Cardiac septum (tissue), 1 donor: ENCODE measurements around the gene FBXW9. TPM values are rescaled to one million over a fixed set of nuclear protein-coding genes. Genes with fewer than 3 reads are reported as not detected.
"Not testable (repeated sequence)": the region's sequence is repeated elsewhere in the genome, so short reads cannot be mapped to it uniquely, and the experiment has no call there.

Source experiments
- DNase-seq: peaks from one replicate; pipeline ENCODE4 v3.0.0-alpha.2; 2020; ENCODE audit warnings: low spot score
- intact Hi-C: fragments of 100-400 bp; cut with DNase I; formaldehyde crosslinking; loops from one replicate; pipeline ENCODE4 v1.14.0; 2022
- total RNA-seq: library from RNA; stranded (reverse); fragmentation: NEBNext Ultra II Directional; extraction: Animal tissue kit (Norgen Biotek cat#: 25700); gene quantifications from one replicate; pipeline ENCODE4 v1.2.1, GENCODE V29; 2021
- donor health status: DM: no; HTN: no; CAD: no.

Gene FBXW9
- total RNA-seq, 1 donor from 2014 or later: 2.2 TPM

- intact Hi-C loops: no loop called here
- DNase-seq: no peak
Measured at GRCh38 chr19:12689581-12690216, 6.7 kb downstream of the FBXW9 start.

- no peak for DNase-seq
- intact Hi-C loops: no loop called here
Measured at GRCh38 chr19:12689012-12689411, 7.4 kb downstream of the FBXW9 start.

GRCh38 chr19:12687496-12688196, 8.8 kb downstream of the FBXW9 start, which contains the start of gene GNG14:
Gene GNG14 (plus strand): TSS chr19:12687998. CDS start chr19:12688049, 51 bp downstream.
- no peak for DNase-seq
- intact Hi-C loops: no loop called here

DNA sequence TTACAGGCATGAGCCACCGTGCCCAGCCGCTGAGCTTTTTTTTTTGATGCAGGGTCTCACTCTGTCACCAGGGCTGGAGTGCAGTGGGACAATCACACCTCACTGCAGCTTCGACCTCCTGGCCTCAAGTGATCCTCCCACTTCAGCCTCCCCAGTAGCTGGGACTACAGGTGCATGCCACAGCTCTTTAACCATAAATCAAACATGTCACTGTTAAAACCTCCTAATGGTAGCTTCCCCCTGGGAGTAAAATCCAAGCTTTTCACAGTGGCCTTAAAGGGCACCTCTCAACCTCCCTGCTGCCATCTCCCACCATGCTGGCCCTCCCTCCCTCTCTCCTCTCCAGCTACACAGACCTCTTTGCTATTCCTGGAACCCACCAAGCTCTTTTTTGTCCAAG, 10.6 kb downstream of the FBXW9 start:
- DNase-seq: no peak
- intact Hi-C loops: no loop called here

DNA sequence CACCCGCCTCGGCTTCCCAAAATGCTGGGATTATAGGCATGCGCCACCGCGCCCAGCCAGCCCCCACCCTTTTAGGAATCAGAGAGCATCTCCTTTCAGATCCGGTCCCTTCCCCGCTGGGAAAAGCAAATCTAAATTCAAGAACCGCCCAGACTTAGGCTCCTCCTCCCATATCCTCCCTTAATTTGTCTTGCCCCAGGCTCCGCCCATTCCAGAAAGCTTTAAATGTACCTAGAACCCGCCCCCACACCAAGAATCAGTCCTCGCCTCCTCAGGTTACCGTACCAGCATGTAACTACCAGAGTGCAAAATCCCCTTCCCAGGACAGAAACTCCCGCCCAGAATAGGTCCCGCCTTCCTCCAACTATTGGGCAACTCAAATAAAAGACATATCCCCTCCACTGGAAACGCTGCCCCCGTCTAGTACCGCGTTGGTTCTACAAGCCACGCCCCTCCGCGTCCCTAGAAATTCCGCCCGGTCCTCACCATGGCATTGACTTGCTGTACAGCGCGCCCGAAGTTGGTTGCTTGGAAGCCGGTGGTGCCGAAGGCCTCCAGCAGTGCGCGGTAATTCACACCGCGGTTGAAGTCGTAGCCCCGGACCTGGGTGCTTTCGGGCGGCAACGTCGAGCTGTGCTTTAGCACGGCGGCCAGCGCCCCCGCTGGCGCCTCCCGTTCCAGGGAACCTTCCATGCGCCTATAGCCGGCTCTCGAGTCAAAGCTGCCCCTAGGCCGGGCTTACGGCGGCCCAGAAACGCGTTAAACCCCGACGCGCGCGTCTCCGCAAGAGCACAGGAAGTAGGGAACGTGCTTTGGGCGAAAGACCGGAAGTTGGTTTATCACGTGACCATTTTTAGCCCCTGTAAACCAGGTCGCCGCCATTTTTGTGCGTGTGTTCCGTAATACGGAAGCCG, 15.1 kb downstream of the FBXW9 start, which contains the start of gene DHPS:
Gene DHPS, minus strand, starts transcription at position 807 of the 914 bp plus-strand sequence. Its CDS starts 114 bp downstream, at position 693.
- peak; percentile 95 for DNase-seq
- intact Hi-C loops: loop anchor here (1.0 to 5.0 kb wide), 2 partner anchors 12 to 121 kb away; partner anchors contain the start of genes PRDX2 and THSD8

- DNase-seq: no peak
- intact Hi-C loops: loop anchor here (5.0 kb wide), 1 partner anchor 122 kb away; the partner anchor contains the start of genes PRDX2 and THSD8
Measured at GRCh38 chr19:12680034-12680433, 16.4 kb downstream of the FBXW9 start.

DNA sequence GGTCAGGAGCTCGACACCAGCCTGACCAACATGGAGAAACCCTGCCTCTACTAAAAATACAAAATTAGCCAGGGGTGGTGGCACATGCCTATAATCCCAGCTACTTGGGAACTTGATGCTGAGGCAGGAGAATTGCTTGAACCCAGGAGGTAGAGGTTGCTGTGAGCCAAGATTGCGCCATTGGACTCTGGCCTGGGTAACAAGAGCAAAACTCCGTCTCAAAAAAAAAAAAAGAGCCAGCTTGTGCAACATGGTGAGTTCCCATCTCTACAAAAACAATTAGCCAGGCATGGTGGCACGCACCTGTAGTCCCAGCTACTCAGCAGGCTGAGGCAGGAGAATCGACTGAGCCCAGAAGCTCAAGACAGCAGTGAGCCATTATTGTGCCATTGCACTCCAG, 18.4 kb downstream of the FBXW9 start:
- not testable (repeated sequence) for DNase-seq
- intact Hi-C loops: loop anchor here (10.0 kb wide), 1 partner anchor 167 kb away; no protein-coding TSS in a partner anchor

DNA sequence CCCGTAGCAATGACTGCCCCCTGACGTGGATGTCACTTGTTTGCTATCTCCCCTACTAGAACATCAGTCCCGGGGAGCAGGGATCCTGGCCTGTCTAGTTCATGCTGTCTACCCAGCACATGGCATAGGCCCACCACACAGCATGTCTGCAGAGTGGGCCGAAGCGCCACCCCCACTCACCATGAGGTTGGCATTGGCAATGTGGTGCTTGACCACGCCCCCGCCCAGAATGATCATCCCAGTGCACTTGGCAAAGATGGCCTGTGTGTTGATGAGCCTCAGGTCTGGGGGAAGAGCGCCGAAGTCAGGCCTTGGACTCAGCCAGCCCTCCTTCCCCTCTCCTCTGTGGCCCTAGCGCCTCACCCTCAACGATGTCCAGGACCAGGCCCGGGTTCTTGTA, 19.5 kb downstream of the FBXW9 start:
- intact Hi-C loops: loop anchor here (10.0 kb wide), 1 partner anchor 168 kb away; no protein-coding TSS in a partner anchor
- no peak for DNase-seq

- intact Hi-C loops: loop anchor here (10.0 kb wide), 1 partner anchor 168 kb away; no protein-coding TSS in a partner anchor
- DNase-seq: peak; percentile 92
Measured at GRCh38 chr19:12676384-12676792, 20.0 kb downstream of the FBXW9 start.

DNA sequence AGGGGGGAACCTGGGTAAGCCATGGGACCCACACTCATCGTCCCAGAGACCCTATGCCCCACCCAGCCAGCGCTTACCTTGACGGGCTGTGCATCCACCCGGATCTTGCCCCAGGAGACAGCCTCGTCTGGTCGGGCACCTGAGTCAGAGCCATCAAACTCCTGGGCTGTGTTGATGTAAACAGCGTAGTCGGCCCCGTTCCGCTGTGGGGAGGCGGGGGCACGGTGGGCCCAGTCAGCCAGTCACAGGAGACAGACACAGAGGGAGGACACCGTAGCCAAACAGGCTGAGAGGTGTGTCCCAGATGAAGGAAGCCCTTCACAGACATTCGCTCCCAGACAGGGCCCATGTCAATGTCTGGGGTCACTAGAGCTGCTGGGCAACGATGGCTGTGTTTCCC, 20.5 kb downstream of the FBXW9 start:
- no peak for DNase-seq
- intact Hi-C loops: loop anchor here (10.0 kb wide), 1 partner anchor 169 kb away; no protein-coding TSS in a partner anchor

DNA sequence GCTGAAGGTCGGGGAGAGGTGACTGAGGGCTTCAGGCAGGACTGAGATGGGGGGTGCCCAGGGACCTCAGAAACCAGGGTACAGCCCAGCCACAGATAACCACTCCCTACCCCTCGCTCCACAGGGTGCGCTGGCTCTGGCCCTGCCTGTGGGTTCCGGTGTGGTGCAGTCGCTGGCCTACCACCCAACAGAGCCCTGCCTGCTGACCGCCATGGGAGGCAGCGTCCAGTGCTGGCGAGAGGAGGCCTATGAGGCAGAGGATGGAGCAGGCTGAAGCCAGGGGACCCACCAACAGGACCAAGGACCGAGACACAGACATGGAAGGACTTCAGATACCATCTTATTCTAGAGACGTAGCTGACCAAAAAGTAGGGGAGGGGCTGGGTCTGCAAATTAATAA, 21.0 kb downstream of the FBXW9 start:
- intact Hi-C loops: loop anchor here (10.0 kb wide), 1 partner anchor 169 kb away; no protein-coding TSS in a partner anchor
- DNase-seq: no peak

- no peak for DNase-seq
- intact Hi-C loops: loop anchor here (10.0 kb wide), 1 partner anchor 172 kb away; no protein-coding TSS in a partner anchor
Measured at GRCh38 chr19:12672744-12673143, 23.7 kb downstream of the FBXW9 start.

GRCh38 chr19:12670159-12670928, 26.1 kb downstream of the FBXW9 start:
- DNase-seq: no peak
- intact Hi-C loops: loop anchor here (10.0 kb wide), 1 partner anchor 174 kb away; no protein-coding TSS in a partner anchor

DNA sequence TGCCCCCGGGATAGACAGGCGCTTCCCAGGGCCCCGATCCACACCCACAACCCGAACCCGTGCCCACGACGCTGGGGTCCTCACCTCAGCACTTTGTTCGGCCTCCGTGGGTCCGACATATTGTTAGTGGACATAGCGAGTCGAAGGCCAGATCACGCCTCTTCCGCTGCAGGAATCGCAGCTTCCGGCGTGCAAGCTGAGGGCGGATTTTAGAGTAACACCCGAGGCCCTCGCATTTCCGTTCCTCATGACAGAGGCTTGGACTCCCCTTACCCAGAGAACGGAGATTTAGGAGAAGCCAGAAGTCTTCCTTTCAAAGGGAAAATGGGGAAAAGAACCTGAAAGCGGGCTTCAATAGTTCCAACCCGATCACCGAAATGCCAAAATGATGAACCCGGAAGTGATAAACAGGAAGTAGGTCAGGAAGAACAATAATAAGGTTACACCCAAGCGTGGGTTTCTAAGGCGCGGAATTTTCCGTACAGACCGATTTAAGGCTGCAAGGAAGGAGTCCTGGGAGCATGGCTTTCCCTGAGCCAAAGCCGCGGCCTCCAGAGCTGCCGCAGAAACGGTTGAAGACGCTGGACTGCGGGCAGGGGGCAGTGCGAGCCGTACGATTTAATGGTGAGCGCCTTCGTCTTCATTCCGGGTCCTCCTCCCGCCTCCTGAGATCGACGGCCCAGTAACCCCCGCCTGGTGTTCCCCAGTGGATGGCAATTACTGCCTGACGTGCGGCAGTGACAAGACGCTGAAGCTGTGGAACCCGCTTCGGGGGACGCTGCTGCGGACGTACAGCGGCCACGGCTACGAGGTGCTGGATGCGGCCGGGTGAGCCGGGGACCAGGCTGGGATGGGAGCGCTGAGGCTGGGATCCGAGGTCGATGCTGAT, 26.9 kb downstream of the FBXW9 start:
- intact Hi-C loops: loop anchor here (1.0 to 10.0 kb wide), 3 partner anchors 12 to 175 kb away; partner anchors contain the start of gene DHPS
- peak; percentile 93 for DNase-seq

GRCh38 chr19:12668932-12669269, 27.5 kb downstream of the FBXW9 start:
- intact Hi-C loops: loop anchor here (1.0 to 5.0 kb wide), 2 partner anchors 12 to 107 kb away; partner anchors contain the start of gene DHPS
- no peak for DNase-seq

DNA sequence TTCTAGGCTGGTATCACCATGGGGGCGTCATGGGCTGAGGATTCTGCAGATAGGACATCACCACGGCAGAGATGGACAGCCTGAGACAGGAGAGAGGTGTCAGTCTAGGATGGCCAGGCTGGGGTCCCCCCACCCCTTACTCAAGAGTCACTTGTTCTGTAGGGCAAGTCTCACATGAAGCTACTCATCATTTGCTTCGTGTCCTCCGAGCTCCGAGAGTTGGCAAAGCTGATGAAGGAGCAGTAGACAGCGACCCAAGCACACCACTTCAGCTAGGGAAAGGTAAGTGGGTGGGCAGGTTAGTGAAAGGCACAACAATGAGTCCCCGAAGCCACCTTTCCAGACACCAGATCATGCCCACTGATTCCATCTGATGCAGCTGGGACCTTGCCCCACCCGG, 28.1 kb downstream of the FBXW9 start:
- intact Hi-C loops: loop anchor here (5.0 kb wide), 1 partner anchor 106 kb away; no protein-coding TSS in a partner anchor

GRCh38 chr19:12667731-12668302, 28.6 kb downstream of the FBXW9 start:
- DNase-seq: no peak
- intact Hi-C loops: loop anchor here (5.0 kb wide), 1 partner anchor 106 kb away; no protein-coding TSS in a partner anchor

More for the DNA sequence above, 28.1 kb downstream of the FBXW9 start:
- no peak for DNase-seq
